NCI-H2081 (cell line): ENCODE results near the gene ZNF554.

Source experiments
- DNase-seq, 2 experiments: peaks; one replicate each; lab custom pipeline; 2025; lab: John Stamatoyannopoulos, UW

ZNF554 gene

GRCh38 chr19:2819540-2820111 lies at the start of gene ZNF554:
TSS of gene ZNF554 (plus strand) at chr19:2819868. CDS start at chr19:2820072, 204 bp downstream.
- peak; percentile 95 to 96 for DNase-seq

- no peak for DNase-seq
These were observed 49.3 kb upstream of the ZNF554 start for GRCh38 chr19:2770055-2771013.

GRCh38 chr19:2771786-2772674 lies 47.6 kb upstream of the ZNF554 start:
- no peak for DNase-seq

- no peak for DNase-seq
These were observed 45.5 kb upstream of the ZNF554 start for GRCh38 chr19:2774083-2774679.

GRCh38 chr19:2774953-2775555 lies 44.6 kb upstream of the ZNF554 start:
- DNase-seq: no peak

- DNase-seq: no peak
These were observed 43.9 kb upstream of the ZNF554 start for GRCh38 chr19:2775556-2776430.

GRCh38 chr19:2777952-2778683 lies 41.5 kb upstream of the ZNF554 start:
- DNase-seq: no peak

GRCh38 chr19:2779121-2779740 lies 40.4 kb upstream of the ZNF554 start:
- no peak for DNase-seq

GRCh38 chr19:2780284-2780683 lies 39.4 kb upstream of the ZNF554 start:
- no peak for DNase-seq

- DNase-seq: peak in 1 of 2 experiments; percentile 28
These were observed 37.2 kb upstream of the ZNF554 start for GRCh38 chr19:2782329-2782935.

- peak; percentile 96 to 99 for DNase-seq
These were observed 36.5 kb upstream of the ZNF554 start, which contains the start of gene SGTA for GRCh38 chr19:2782936-2783780. TSS of gene SGTA (minus strand) at chr19:2783273. CDS start at chr19:2769068, 14,205 bp downstream.

GRCh38 chr19:2783781-2784145 lies 35.9 kb upstream of the ZNF554 start:
- no peak for DNase-seq

GRCh38 chr19:2785244-2785997 lies 34.2 kb upstream of the ZNF554 start, which contains the start of gene THOP1:
TSS of gene THOP1 (plus strand) at chr19:2785503. CDS start at chr19:2785663, 160 bp downstream.
- peak; percentile 98 to 99 for DNase-seq

- no peak for DNase-seq
These were observed 32.6 kb upstream of the ZNF554 start for GRCh38 chr19:2787115-2787514.

- DNase-seq: no peak
These were observed 31.4 kb upstream of the ZNF554 start for GRCh38 chr19:2788237-2788636.

GRCh38 chr19:2790194-2790556 lies 29.5 kb upstream of the ZNF554 start:
- DNase-seq: no peak
